ENCODE data around the gene MYO15A. TPM values are rescaled to one million over a fixed set of nuclear protein-coding genes. Genes with fewer than 3 reads are reported as not detected.

The MYO15A gene
- total RNA-seq, 2 experiments from 2014 or later, result 0.30 to 0.60 TPM

DNA sequence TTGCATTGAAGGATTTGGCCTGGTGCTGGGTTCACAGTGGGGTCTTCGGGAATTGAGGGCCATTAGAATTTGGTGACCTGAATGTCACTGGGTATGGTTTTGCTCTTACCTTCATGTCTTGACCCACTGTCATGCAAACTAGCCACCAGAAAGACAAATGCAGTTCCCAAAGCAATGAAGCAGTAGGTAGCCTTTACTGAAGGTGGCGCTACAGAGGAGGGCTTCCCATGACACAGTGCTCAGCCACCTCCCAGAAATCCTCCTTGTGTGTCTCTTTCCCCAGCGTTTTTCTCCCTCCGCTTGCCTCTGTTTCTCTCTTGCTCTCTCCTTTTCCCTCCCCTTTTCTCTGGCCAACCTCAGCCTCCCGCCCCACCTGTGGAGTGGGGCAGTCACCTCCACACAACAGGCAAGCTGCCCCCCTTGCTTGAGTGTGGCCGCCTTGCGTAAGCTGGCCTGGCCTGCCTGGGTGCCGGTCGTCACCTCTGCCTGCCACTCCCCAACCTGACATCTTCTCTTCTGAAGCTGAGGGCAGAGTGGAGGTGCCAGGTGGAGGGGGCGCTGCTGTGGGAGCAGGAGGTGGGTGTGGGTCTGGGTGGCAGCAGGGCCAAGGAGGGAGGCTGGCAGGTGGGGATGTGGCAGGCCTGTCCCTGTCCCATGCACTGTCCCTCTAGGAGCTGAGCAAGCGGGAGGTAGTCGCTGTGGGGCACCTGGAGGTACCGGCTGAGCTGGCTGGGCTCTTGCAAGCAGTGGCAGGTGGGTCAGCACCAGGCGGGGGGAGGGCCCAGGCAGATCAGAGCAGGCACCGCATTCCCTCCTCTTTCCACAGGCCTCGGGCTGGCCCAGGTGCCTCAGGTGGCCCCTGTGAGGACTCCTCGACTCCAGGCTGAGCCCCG, 34.7 kb downstream of the MYO15A start:
- Mint-ChIP-seq H3K4me1 (peaks cover 3% of the 10 kb centered on the region), H3K9me3 (no peaks in the 10 kb centered on the region), H3K36me3 (ENCODE audit: low read depth) (no peaks in the 10 kb centered on the region), H3K27ac (no peak overlapping the region), H3K27me3 (peaks cover 1% of the 10 kb centered on the region), H3K4me3 (no peak overlapping the region)
- ChIA-PET CTCF (interaction anchor here (1.0 to 1.4 kb wide), 2 partner anchors 10 to 12 kb away, joined by 3 to 5 read pairs; no protein-coding TSS in a partner anchor), POLR2A (interaction anchor here (1.0 kb wide), 1 partner anchor 43 kb away, joined by 3 read pairs; no protein-coding TSS in a partner anchor)
- DNase-seq, result no peak

DNA sequence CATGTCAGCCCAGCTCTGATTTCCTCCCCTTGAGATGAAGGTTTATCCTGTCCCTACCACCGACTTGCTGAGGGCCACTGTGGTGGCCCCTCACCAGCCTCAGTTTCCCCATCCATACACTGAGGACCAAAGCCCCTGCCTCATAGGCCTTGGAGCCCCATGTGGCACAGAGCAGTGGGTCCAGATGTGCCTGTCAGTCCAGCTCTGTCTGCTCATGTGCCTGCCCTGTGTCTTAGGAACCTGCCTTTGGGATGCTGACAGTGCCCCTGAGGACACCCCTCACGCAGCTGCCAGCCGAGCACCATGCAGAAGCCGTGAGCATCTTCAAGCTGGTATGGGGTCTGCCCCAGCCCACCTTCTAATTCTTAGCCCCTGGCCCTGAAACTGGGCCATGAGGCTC, 35.7 kb downstream of the MYO15A start:
- H3K4me1 Mint-ChIP-seq, result peaks cover 3% of the 10 kb centered on the region
- no peaks in the 10 kb centered on the region for H3K9me3 Mint-ChIP-seq
- DNase-seq, result no peak
- CTCF ChIA-PET, result interaction anchor here (0.8 kb wide), 1 partner anchor 15 kb away, joined by 3 read pairs; no protein-coding TSS in a partner anchor
- H3K36me3 Mint-ChIP-seq (ENCODE audit: low read depth), result no peaks in the 10 kb centered on the region
- peaks cover 1% of the 10 kb centered on the region for H3K27me3 Mint-ChIP-seq
- H3K4me3 Mint-ChIP-seq, result no peak overlapping the region
- POLR2A ChIA-PET, result no interaction called here
- H3K27ac Mint-ChIP-seq, result no peak overlapping the region

DNA sequence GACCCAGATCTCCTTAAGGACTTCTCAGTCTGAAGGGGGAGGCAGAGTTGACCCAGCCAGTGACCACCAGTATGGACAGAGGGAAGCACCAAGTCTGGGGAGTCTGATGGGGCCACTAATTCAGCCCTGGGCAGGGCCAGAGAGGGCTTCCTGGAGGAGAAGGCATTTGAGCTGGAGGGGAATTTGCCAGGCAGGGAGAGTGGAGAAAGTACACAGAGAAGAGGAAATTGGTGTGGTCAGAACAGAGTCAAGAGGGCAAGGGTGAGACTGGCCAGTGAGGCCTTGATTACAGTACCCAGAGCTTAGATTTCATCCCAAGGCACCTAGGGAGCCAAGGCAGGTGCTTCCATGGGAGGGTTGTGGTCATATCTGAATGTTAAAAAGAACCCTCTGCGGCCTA, 36.3 kb downstream of the MYO15A start:
- H3K9me3 Mint-ChIP-seq, result no peaks in the 10 kb centered on the region
- ChIA-PET CTCF (interaction anchor here (0.8 kb wide), 1 partner anchor 16 kb away, joined by 3 read pairs; no protein-coding TSS in a partner anchor), POLR2A (no interaction called here)
- H3K4me3 Mint-ChIP-seq, result no peak overlapping the region
- no peak for DNase-seq
- peaks cover 1% of the 10 kb centered on the region for H3K27me3 Mint-ChIP-seq
- H3K4me1 Mint-ChIP-seq, result peaks cover 3% of the 10 kb centered on the region
- H3K27ac Mint-ChIP-seq, result no peak overlapping the region
- H3K36me3 Mint-ChIP-seq (ENCODE audit: low read depth), result no peaks in the 10 kb centered on the region

DNA sequence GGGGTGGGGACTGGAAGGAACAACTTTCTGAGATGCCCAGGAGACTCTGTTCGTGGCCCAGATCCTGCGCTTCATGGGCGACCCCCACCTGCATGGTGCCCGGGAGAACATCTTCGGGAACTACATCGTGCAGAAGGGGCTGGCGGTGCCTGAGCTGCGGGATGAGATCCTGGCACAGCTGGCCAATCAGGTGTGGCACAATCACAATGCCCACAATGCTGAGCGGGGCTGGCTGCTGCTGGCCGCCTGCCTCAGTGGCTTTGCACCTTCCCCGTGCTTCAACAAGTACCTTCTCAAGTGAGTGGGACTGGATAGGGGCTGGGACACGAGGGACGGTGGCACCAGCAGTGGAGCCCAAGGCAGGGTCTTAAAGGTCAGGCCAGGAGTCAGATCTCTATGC, 37.3 kb downstream of the MYO15A start:
- Mint-ChIP-seq H3K9me3 (no peaks in the 10 kb centered on the region), H3K4me3 (no peak overlapping the region), H3K36me3 (ENCODE audit: low read depth) (no peaks in the 10 kb centered on the region), H3K27ac (no peak overlapping the region), H3K27me3 (peaks cover 1% of the 10 kb centered on the region), H3K4me1 (peaks cover 3% of the 10 kb centered on the region)
- ChIA-PET POLR2A (interaction anchor here (0.5 kb wide), 1 partner anchor 206 kb away, joined by 3 read pairs; no protein-coding TSS in a partner anchor), CTCF (no interaction called here)
- DNase-seq, result no peak

DNA sequence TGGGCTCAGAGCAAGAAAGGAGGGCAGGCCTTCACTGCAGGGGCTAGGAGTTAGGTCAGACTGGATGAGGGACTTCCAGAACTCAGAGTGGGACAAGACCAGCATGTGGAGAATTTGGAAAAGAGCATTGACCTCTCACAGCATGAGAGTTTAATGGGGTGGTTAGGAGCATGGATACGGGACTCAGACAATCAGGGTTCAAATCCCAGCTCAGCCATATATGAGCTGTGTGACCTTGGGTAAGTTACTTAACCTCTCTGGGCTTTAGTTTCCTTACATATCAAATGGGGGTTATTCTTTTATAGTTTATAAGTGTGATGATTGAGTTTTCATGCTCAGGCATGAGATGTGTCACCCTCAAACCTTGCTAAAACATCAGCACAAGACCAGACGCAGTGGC, 37.7 kb downstream of the MYO15A start:
- POLR2A ChIA-PET, result no interaction called here
- CTCF ChIA-PET, result no interaction called here

DNA sequence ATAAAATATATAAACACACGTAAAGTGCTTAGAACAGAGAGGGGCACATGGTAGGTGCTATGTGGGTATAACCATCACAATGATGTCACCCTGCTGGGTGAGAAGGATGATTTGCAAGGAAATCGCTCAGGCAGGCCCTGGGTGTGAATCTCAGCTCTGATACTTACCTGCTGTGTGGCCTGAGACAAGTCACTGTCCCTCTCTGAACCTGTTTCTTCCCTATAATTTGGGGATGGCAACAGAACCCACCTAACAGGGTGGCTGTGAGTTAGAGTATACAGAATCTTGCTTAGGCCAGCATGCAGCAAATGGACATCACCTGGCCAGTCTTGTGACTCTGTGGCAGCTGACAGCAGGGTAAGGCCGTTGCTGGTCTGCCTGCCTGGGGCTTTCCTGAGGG, 38.4 kb downstream of the MYO15A start:
- Mint-ChIP-seq H3K27ac (no peak overlapping the region), H3K27me3 (peaks cover under 1% of the 10 kb centered on the region), H3K36me3 (ENCODE audit: low read depth) (no peaks in the 10 kb centered on the region), H3K9me3 (no peaks in the 10 kb centered on the region), H3K4me3 (no peak overlapping the region), H3K4me1 (no peaks in the 10 kb centered on the region)
- ChIA-PET POLR2A (no interaction called here), CTCF (no interaction called here)
- no peak for DNase-seq

More for the DNA sequence above, 37.7 kb downstream of the MYO15A start:
- Mint-ChIP-seq H3K27ac (no peak overlapping the region), H3K4me3 (no peak overlapping the region), H3K27me3 (peaks cover 1% of the 10 kb centered on the region), H3K9me3 (no peaks in the 10 kb centered on the region), H3K4me1 (peaks cover under 1% of the 10 kb centered on the region), H3K36me3 (ENCODE audit: low read depth) (no peaks in the 10 kb centered on the region)
- no peak for DNase-seq

DNA sequence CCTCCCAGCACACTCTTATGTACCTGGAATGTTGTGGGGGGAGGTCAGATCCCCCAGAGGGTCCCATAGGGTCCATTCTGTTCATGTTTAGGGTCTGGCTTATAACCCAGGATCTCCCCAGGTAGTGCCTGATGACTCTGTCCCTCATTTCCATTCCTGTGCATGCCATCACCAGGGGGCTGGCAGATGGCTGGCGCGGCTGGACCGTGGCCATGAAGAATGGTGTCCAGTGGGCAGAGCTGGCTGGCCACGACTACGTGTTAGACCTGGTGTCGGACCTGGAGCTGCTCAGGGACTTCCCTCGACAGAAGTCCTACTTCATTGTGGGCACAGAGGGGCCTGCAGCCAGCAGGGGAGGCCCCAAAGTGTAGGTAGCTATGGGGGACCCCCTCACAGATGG, 40.0 kb downstream of the MYO15A start:
- CTCF ChIA-PET, result no interaction called here
- no peak overlapping the region for H3K27ac Mint-ChIP-seq
- no peak for DNase-seq
- POLR2A ChIA-PET, result no interaction called here
- H3K27me3 Mint-ChIP-seq, result peaks cover 4% of the 10 kb centered on the region
- H3K36me3 Mint-ChIP-seq (ENCODE audit: low read depth), result no peaks in the 10 kb centered on the region
- no peaks in the 10 kb centered on the region for H3K9me3 Mint-ChIP-seq
- no peak overlapping the region for H3K4me3 Mint-ChIP-seq
- peaks cover 2% of the 10 kb centered on the region for H3K4me1 Mint-ChIP-seq

DNA sequence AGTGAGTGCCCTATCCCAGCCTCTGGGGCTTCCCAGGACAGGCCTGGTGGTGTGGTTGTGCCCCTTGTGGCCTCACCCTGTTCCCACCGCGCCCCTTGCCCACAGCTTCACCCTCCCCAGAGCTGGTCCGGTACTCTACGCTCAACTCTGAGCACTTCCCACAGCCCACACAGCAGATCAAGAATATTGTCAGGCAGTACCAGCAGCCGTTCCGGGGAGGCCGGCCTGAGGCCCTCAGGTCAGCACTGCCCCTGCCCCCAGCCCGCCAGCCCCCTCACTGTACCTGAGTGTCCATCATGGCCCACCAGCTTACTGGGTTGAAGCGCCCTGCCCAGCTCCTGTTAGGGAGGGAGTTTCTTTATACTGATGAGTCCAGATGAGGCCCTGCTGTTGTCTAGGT, 42.7 kb downstream of the MYO15A start:
- ChIA-PET POLR2A (interaction anchor here (0.8 kb wide), 1 partner anchor 28 kb away, joined by 3 read pairs; no protein-coding TSS in a partner anchor), CTCF (no interaction called here)
- H3K4me3 Mint-ChIP-seq, result no peak overlapping the region
- H3K4me1 Mint-ChIP-seq, result peaks cover 5% of the 10 kb centered on the region
- H3K9me3 Mint-ChIP-seq, result no peaks in the 10 kb centered on the region
- H3K27ac Mint-ChIP-seq, result no peak overlapping the region
- DNase-seq, result no peak
- H3K36me3 Mint-ChIP-seq (ENCODE audit: low read depth), result no peaks in the 10 kb centered on the region
- H3K27me3 Mint-ChIP-seq, result peaks cover 4% of the 10 kb centered on the region

DNA sequence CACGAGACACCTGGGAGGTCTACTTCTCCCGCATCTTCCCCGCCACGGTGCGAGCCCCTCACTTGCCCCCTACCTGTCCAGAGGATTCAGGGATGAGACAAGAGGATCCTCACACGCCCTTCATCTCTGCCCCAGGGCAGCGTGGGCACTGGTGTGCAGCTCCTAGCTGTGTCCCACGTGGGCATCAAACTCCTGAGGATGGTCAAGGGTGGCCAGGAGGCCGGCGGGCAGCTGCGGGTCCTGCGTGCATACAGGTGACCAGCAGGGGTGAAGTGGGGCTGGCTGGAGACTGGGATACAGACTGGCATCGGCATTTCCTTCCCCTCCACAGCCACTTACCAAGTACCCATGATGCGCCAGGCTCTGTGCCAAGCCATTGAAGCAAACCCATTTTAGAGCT, 46.6 kb downstream of the MYO15A start:
- Mint-ChIP-seq H3K4me3 (no peak overlapping the region), H3K27me3 (peaks cover 5% of the 10 kb centered on the region), H3K36me3 (ENCODE audit: low read depth) (no peaks in the 10 kb centered on the region), H3K4me1 (peaks cover 12% of the 10 kb centered on the region), H3K27ac (no peak overlapping the region), H3K9me3 (no peaks in the 10 kb centered on the region)
- CTCF ChIA-PET, result interaction anchor here (1.2 kb wide), 1 partner anchor 13 kb away, joined by 3 read pairs; no protein-coding TSS in a partner anchor
- no peak for DNase-seq
- POLR2A ChIA-PET, result no interaction called here

DNA sequence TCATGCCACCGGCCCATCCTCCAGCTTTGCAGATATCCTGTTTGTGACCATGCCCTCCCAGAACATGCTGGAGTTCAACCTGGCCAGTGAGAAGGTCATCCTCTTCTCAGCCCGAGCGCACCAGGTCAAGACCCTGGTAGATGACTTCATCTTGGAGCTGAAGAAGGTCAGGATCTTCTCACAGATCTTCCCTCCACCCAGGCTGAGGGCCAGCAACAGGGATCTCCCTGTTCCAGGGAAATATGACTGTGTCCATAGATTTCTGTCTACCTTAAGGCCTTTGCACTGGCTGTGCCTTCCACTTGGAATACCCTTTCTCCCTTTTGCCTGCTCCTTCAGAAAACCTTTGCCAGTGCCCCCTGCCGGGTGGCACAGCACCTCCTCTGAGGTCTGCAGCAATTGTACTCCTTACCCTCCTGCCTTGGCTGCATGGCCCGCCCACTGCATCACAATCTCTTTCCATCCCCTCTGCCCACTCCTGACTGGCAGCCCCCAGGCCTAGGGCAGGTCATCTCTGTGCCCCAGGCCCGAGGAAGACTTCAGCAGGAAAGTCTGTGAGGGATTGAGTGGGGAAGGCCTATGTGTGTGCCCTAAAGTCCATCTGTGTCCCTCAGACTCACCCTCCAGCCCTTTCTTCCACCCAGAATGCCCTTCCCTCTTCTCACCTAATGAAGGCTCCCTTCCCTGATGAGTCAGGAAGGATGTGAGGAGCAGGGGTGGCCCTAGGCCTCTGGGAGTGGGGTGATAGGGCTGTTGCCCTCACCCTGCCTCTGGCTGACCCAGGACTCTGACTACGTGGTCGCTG, 47.8 kb downstream of the MYO15A start:
- no peaks in the 10 kb centered on the region for H3K36me3 Mint-ChIP-seq (ENCODE audit: low read depth)
- H3K27ac Mint-ChIP-seq, result no peak overlapping the region
- no peaks in the 10 kb centered on the region for H3K9me3 Mint-ChIP-seq
- CTCF ChIA-PET, result interaction anchor here (1.2 kb wide), 1 partner anchor 14 kb away, joined by 3 read pairs; no protein-coding TSS in a partner anchor
- no peak overlapping the region for H3K4me3 Mint-ChIP-seq
- DNase-seq, result no peak
- POLR2A ChIA-PET, result interaction anchor here (2.3 kb wide), 1 partner anchor 25 kb away, joined by 11 read pairs; no protein-coding TSS in a partner anchor
- H3K27me3 Mint-ChIP-seq, result peaks cover 5% of the 10 kb centered on the region
- H3K4me1 Mint-ChIP-seq, result peaks cover 12% of the 10 kb centered on the region

DNA sequence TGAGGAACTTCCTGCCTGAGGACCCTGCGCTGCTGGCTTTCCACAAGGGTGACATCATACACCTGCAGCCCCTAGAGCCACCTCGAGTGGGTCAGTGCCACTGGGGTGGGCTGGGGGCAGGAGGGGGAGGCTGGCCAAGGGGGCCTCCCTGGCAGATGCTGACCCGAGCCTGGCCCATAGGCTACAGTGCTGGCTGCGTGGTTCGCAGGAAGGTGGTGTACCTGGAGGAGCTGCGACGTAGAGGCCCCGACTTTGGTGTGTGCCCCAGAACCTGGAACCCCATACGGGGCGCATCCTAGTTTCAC, 48.4 kb downstream of the MYO15A start:
- no peak overlapping the region for H3K27ac Mint-ChIP-seq
- no peak for DNase-seq
- H3K27me3 Mint-ChIP-seq, result peaks cover 5% of the 10 kb centered on the region

DNA sequence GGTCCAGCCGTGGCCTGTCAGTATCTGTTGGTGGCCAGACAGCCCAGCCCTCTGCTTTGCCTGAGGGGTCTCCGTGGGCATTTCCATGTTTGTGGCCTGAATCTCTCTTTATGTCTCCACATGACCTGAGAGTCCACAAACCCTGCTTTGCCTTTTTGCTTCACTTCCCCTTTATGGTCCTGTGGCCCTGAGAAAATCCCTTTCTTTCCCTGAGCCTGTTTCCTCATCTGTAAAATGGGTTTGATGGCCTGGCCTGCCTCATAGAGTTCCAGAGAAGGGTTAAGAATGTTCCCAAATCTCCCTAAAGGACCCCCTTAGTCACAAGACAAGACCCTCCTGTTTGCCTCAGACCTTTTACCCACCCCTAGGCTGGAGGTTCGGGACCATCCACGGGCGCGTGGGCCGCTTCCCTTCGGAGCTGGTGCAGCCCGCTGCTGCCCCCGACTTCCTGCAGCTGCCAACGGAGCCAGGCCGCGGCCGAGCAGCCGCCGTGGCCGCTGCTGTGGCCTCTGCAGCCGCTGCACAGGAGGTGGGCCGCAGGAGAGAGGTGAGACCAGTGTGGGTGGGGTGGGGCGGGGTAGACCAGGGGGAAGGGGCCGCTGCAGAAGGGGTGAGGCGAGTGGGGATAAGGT, 48.9 kb downstream of the MYO15A start:
- H3K36me3 Mint-ChIP-seq (ENCODE audit: low read depth), result no peaks in the 10 kb centered on the region
- H3K27ac Mint-ChIP-seq, result no peak overlapping the region
- peaks cover 5% of the 10 kb centered on the region for H3K27me3 Mint-ChIP-seq
- no peak overlapping the region for H3K4me3 Mint-ChIP-seq
- ChIA-PET POLR2A (interaction anchor here (0.9 to 2.3 kb wide), 3 partner anchors 13 to 27 kb away, joined by 3 to 11 read pairs (median 6); partner anchors contain the start of gene ALKBH5), CTCF (interaction anchor here (1.2 kb wide), 2 partner anchors 13 to 25 kb away, joined by 4 to 6 read pairs; partner anchors contain the start of gene ALKBH5)
- peaks cover 12% of the 10 kb centered on the region for H3K4me1 Mint-ChIP-seq
- H3K9me3 Mint-ChIP-seq, result no peaks in the 10 kb centered on the region
- no peak for DNase-seq

More for the DNA sequence above, 48.4 kb downstream of the MYO15A start:
- Mint-ChIP-seq H3K4me1 (peaks cover 12% of the 10 kb centered on the region), H3K9me3 (no peaks in the 10 kb centered on the region), H3K4me3 (no peak overlapping the region), H3K36me3 (ENCODE audit: low read depth) (no peaks in the 10 kb centered on the region)
- CTCF ChIA-PET, result no interaction called here
- POLR2A ChIA-PET, result interaction anchor here (2.3 kb wide), 1 partner anchor 25 kb away, joined by 11 read pairs; no protein-coding TSS in a partner anchor

All from activated CD4-positive, alpha-beta memory T cell treated with anti-CD3 and anti-CD28 coated beads, Interleukin-2, amount 10 ng/mL, durations not matched to agents 7 days and 5 days (primary cell).